Measurements from ENCODE around the gene GPR18. TPM values are rescaled to one million over a fixed set of nuclear protein-coding genes. Genes with fewer than 3 reads are reported as not detected.

GPR18 gene
- total and polyA plus RNA-seq, 2 of the 13 experiments (the other 11 are each of a cell fraction or from before 2014, with no cell fraction given), result not detected

GRCh38 chr13:99206226-99206625 lies 52.0 kb downstream of the GPR18 start:
- BruUV-seq (replicated peaks), result no TSS peak
- in situ Hi-C loops (cut with HindIII; ENCODE audit: extremely low pct_ligation_motif_present, low pct_unique_long_range_greater_than_20kb), result no loop called here
- Histone ChIP-seq H3K4me1 (ENCODE audit: insufficient read depth, low read length) (peaks cover 26% of the 10 kb centered on the region), H3K9ac (ENCODE audit: insufficient read depth, low read depth, low read length) (no peak overlapping the region), H2AFZ (ENCODE audit: low read length) (no peak overlapping the region), H3K4me3 (replicated peaks in 1 of 3; ENCODE audit: insufficient read depth in 1 of 3, low read depth in 2 of 3, low read length in 3 of 3) (no peak overlapping the region), H3K4me2 (ENCODE audit: low read depth, low read length) (no peak overlapping the region), H3K27ac (ENCODE audit: extremely low read length, insufficient read depth, low read length) (no peak overlapping the region), H3K79me2 (ENCODE audit: insufficient read depth, low read length) (peaks cover 84% of the 10 kb centered on the region), H3K9me3 (ENCODE audit: low read length) (no peaks in the 10 kb centered on the region), H4K20me1 (ENCODE audit: insufficient read depth, low read length) (peaks cover 10% of the 10 kb centered on the region; the same call in 1 of the 2 replicates), H3K27me3 (ENCODE audit: control insufficient read depth in 1 of 2, insufficient read depth in 2 of 2, low read length in 2 of 2) (no peaks in the 10 kb centered on the region), H3K36me3 (replicated peaks in 1 of 2; ENCODE audit: control insufficient read depth in 1 of 2, insufficient read depth in 2 of 2, low read length in 2 of 2) (peaks cover 6 to 13% of the 10 kb centered on the region in 2 experiments; a peak in 2 of 5 replicates)
- ChIA-PET CTCF (ENCODE audit: low intra/inter-chr PET ratio, low total read pairs) (no interaction called here), POLR2A (no interaction called here)
- TF ChIP-seq ZNF614 (CRISPR knock-in tag; IDR thresholded peaks at IDR 0.05; ENCODE audit: borderline replicate concordance) (no peak), ZC3H4 (CRISPR knock-in tag; IDR thresholded peaks at IDR 0.05; ENCODE audit: borderline replicate concordance) (no peak), NFE2L2 (IDR thresholded peaks at IDR 0.05; ENCODE audit: low read length) (no peak), MED8 (CRISPR knock-in tag; IDR thresholded peaks at IDR 0.05; ENCODE audit: insufficient replicate concordance) (no peak), SAFB2 (CRISPR knock-in tag; IDR thresholded peaks at IDR 0.05; ENCODE audit: borderline replicate concordance, low read depth) (no peak), ZNF260 (CRISPR knock-in tag; IDR thresholded peaks at IDR 0.05; ENCODE audit: borderline replicate concordance, low read depth) (no peak), ARNT2 (CRISPR knock-in tag; IDR thresholded peaks at IDR 0.05; ENCODE audit: low read depth) (no peak), KLF11 (CRISPR knock-in tag; IDR thresholded peaks at IDR 0.05) (no peak), SP2 (CRISPR knock-in tag; IDR thresholded peaks at IDR 0.05) (no peak), ZNF232 (CRISPR knock-in tag; IDR thresholded peaks at IDR 0.05; ENCODE audit: borderline replicate concordance) (no peak), PHB2 (IDR thresholded peaks at IDR 0.05; ENCODE audit: partially characterized antibody) (no peak), ISX (CRISPR knock-in tag; conservative IDR thresholded peaks at IDR 0.05) (no peak), ZNF24 (IDR thresholded peaks at IDR 0.05) (no peak), SNAI1 (CRISPR knock-in tag; IDR thresholded peaks at IDR 0.05; ENCODE audit: borderline replicate concordance) (no peak)
- TF ChIP-seq, protein P1, sequence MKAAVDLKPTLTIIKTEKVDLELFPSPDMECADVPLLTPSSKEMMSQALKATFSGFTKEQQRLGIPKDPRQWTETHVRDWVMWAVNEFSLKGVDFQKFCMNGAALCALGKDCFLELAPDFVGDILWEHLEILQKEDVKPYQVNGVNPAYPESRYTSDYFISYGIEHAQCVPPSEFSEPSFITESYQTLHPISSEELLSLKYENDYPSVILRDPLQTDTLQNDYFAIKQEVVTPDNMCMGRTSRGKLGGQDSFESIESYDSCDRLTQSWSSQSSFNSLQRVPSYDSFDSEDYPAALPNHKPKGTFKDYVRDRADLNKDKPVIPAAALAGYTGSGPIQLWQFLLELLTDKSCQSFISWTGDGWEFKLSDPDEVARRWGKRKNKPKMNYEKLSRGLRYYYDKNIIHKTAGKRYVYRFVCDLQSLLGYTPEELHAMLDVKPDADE (CRISPR knock-in tag; IDR thresholded peaks at IDR 0.05), result no peak
- no peak for FAIRE-seq
- intact Hi-C loops (cut with micrococcal nuclease; ENCODE audit: unreplicated experiment), result no loop called here
- WGBS (ENCODE audit: low lambda C conversion rate), result over 99% methylated on average over 8 of the region's 8 CpGs
- DNase-seq (ENCODE audit: low spot score), result no peak
- no peak for ATAC-seq
